HG03097 (cell line): Measurements from ENCODE around the gene USP34.

Source experiments
- ATAC-seq: cut with Tn5 transposase; IDR thresholded peaks from one replicate; pipeline ENCODE4 v1.9.1; 2021; ENCODE audit not compliant: unreplicated experiment, low FRiP score

The USP34 gene

DNA sequence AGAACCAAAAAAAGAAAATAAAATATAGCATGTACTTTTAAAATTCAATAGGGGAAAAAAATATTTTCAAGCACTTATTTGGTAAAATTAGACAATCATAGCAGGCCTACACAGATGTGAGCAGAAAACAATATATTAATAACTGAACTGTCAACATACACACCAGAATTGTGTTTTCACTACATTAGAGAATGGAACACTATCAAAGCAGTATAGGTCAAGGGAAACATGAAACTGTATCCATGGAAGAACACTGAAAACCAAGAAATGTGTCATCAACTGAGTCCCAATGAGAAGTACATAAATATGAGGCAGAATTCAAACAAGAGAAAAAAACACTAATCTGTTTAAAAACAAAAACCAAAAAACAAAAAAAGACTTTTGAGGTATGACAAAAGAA, 132.4 kb downstream of the USP34 start:
- ATAC-seq, result no peak

GRCh38 chr2:61335187-61335586, 135.7 kb downstream of the USP34 start:
- no peak for ATAC-seq

DNA sequence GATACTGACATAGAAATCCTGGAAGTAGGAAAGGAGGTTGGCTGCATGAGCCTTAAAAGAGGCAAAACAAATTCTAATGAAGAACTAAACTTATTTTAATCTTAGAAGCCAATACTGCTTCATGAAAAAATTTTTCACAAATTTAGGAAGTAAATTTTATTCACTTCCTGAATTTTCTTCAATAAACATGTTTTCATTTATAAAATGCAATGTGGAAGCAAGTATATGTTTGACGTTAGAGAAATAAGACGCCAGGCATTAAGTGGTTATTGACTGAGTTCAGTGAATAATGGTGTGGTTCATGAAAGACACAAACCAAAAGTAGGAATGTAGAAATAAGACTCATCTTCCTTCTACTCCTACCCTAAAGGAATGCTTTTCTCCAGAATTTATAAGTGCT, 136.4 kb downstream of the USP34 start:
- ATAC-seq, result no peak

- ATAC-seq, result no peak
Observed at GRCh38 chr2:61328707-61329251, 142.1 kb downstream of the USP34 start.

DNA sequence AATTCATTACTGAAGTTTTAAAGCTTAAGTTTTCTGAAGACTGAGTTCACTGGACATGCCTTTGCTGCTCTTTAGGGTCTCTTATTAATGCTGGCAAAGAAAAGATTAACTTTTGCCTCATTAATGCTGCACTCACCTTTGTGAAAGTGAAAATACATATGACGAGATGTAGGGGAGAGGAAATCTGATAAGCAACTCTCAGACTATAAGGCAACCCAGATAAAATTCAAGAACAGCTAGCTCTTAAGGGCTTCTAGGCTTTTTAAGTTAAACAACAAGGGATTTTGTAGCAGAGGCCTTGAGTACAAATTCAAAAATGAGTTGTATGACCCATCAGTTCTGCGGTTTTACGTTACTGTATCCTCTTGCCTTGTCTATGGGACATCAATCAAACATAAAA, 143.7 kb downstream of the USP34 start:
- no peak for ATAC-seq

DNA sequence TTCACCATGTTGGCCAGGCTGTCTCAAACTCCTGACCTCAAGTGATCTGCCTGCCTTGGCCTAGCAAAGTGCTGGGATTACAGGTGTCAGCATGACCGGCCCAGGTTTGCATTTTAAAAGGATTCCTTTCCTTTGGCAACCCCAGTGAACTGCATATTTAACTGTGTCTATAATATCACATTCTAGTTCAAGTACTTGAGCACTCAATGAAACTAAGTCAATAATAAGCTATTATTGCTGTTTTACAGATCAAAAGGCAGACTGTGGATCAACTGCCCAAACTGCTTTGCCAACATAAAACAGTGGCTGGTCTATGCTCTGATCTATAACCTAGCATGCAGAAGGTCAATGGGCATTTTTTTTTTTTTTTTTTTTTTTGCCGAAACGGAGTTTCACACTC, 144.5 kb downstream of the USP34 start:
- ATAC-seq, result no peak

GRCh38 chr2:61320181-61320580, 150.7 kb downstream of the USP34 start:
- ATAC-seq, result no peak

DNA sequence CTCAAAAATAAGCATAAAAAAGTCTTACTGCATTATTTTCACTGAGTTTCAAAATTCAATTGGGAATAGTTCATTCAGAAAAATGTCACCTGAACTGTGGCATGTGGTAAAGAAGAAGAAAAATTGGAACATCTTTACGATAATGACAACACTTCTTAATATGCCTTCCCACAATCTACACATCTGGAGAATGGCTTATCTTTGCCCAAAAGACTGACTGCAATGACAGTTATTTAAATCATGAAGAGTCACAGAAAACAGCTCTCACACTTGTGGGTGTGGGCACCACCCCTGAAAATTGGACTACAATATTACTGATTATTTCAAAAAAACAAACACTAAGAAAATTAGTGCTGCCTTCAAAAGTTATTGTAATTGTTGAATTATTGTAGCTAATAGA, 152.3 kb downstream of the USP34 start:
- no peak for ATAC-seq

- ATAC-seq, result no peak
Observed at GRCh38 chr2:61295981-61296380, 174.9 kb downstream of the USP34 start.

- ATAC-seq, result no peak
Observed at GRCh38 chr2:61291851-61292575, 178.9 kb downstream of the USP34 start.

DNA sequence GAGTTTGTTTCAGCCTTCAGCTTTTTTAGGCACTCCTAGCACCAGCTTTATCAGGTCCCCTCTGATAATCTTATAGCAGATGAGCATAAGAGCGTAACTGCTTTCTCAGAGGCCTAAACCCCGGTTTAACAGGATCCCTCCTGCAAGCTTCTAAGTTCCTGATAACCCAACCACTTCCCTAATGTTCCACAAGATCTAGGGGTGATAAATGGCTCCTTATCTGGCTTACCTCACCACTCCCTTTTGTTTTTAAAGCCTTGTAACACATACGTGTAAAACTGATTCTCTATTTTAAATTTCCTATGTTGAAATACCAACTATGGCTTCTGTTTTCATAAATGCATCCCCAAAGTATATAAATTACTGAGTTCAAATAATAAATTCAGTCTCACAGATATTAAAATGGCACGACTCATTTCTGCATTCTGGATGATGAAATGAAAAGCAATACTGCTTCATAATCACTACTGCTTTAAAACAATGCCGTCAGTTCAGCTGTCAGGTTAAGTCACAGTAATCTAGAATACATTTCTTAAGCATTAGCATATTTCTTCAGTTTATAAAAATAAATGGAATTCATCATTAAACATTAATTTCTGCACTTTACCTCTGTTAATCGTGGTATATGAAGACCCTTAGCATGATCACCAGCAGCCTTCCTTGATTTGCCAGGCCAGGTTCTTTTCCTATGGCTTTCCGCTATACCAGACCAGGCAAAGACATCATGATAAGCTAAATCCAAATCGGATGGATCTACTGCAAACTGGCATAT, 182.6 kb downstream of the USP34 start:
- no peak for ATAC-seq

GRCh38 chr2:61287254-61287653, 183.6 kb downstream of the USP34 start:
- ATAC-seq, result no peak

DNA sequence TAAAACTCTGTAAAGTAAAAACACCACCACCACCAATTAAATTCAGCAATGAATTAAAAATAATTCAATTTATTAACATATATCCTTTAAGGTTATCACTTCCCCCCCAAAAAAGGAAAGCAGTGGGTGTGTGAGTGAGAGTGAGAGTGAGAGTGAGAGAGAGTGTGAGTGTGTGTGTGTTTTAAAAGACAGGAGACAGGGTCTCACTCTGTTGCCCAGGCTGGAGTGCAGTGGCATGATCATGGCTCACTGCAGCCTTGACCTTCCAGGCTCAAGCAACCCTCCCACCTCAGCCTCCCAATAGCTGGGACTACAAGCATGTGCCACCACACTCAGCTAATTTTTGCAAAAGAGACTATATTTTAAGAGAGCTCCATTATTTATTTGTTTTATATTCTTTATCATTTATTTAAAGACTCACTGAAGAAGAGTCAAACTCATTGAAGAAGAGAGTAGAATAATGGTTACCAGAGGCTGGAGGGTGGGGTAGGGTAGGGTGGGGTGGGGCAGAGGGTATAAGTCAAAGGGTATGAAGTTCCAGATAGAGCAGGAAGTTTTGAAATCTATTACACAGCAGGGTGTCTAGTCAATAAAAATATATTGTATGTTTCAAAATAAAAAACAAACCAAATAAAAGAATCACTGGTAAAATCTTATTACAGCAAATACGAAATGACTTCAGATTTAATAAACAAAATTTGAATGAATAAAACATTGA, 187.3 kb downstream of the USP34 start:
- ATAC-seq, result no peak

DNA sequence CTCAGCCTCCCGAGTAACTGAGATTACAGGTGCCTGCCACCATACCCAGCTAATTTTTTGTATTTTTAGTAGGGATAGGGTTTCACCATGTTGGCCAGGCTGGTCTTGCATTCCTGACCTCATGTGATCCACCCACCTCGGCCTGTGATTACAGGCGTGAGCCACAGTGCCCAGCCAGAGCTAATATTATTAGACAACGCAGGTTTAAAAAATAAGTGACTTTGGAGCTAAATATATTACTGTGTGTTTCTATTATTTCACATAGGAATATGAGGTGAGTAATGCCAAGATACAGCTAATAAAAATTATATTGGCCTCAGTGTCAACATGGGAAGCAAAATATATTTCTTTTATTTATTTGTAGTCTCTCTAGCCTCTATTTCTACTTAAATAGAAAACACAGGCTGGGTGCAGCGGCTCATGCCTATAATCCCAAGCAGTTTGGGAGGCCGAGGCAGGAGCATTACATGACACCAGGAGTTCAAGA, 188.7 kb downstream of the USP34 start:
- ATAC-seq, result no peak

- ATAC-seq, result no peak
Observed at GRCh38 chr2:61281321-61281720, 189.6 kb downstream of the USP34 start.

DNA sequence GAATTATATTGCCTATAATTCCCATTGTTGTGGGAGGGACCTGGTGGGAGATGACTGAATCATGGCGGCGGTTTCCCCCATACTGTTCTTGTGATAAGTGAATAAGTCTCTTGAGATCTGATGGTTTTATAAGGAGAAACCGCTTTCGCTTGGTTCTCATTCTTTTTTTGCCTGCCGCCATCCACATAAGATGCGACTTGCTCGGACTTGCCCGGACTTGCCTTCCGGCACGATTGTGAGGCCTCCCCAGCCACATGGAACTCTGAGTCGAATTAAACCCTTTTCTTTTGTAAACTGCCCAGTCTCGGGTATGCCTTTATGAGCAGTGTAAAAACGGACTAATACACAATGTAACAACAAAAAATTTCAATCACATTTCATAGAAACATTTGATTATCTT, 193.1 kb downstream of the USP34 start:
- no peak for ATAC-seq

- no peak for ATAC-seq
Observed at GRCh38 chr2:61275575-61276184, 195.2 kb downstream of the USP34 start.

- no peak for ATAC-seq
Observed at GRCh38 chr2:61272421-61273070, 198.3 kb downstream of the USP34 start.

DNA sequence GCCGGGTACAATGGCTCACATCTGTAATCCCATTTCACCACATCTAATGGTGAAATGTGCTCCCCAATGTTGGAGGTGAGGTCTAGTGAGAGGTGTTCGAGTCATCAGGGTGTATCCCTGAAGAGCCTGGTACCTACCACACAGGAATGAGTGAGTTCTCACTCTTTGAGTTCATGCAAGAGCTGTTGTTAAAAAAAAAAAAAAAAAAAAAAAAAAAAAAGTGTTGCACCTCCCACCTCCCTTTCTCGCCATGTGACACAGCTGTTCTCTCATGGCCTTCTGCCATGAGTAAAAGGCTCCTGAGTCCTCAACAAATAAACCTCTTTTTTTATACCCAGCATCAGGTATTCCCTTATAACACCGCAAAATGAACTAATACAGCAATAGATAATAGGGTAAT, 202.6 kb downstream of the USP34 start:
- no peak for ATAC-seq
